Activated effector memory CD4-positive, alpha-beta T cell treated with Interleukin-2 at 50 U/mL for 16 hours (primary cell): ENCODE measurements around the gene ZNF37A.
"Not testable (repeated sequence)": the region's sequence is repeated elsewhere in the genome, so short reads cannot be mapped to it uniquely, and the experiment has no call there.

ENCODE experiments used
- DNase-seq: peaks from one replicate; pipeline ENCODE4 v3.0.0-alpha.2; 2020

ZNF37A gene

DNA sequence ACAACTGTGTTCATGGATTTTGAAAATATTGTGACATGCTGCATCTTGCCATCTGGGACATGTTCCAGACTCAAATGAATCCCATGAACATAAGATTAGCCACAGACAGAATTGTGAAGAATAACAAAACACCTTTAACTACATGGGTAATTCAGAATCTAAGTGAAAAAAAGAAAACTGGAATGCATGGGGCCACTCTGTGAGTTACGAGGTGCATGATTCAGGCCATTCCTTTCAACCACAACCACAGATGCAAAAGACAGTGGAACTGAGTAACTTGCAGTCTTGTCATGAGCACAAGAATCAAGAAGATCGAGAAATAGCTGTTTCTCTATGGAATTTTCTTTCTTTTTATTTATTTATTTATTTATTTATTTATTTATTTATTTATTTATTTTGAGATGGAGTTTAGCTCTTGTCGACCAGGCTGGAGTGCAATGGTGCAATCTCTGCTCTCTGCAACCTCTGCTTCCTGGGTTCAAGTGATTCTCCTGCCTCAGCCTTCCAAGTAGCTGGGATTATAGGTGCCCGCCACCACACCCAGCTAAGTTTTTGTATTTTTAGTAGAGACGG lies 56.8 kb downstream of the ZNF37A start:
- not testable (repeated sequence) for DNase-seq

DNA sequence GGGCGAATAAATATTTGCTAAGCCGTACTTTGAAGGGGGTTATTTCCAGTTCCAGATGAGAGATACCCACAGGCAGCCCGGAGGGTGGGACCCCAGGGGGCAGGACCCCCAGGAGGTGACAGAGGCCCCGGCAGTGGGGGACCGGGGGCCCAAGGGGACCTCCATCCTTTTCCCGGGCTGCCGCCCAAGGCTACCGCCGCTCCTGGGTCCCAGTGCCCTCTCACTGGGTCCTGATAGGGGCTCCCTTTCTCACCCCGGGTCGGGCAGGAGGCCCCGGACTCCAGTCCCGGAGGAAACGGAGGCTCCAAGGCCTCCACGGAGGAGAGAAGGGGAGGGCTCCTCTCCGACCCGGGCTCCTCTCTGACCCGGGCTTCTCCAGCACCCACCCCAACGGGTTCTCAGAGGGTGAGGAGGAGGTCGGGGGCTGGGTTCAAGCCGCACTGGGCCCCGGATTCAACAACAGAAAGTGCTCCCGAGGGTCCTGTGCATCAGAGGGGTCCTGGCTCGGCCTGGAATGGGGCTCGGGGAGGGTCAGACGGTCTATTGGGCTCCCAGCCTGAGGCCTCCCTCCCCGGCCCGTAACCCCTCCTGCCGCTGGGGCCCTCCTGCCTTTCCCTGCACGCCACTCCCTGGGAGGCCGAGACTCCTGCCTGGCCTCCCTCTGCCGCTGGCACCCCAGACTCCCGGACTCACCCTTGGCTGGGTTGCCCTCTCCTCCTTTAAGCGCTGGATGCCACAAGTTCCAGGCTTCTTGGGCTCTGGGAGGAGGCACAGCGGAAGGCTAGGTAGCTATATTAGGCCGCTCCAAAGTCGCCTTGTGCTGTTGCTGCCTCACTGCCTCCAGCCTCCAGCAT lies 62.5 kb downstream of the ZNF37A start:
- no peak for DNase-seq

- no peak for DNase-seq
Observed at GRCh38 chr10:38157270-38157685, 63.1 kb downstream of the ZNF37A start.

- no peak for DNase-seq
Observed at GRCh38 chr10:38159004-38159403, 64.9 kb downstream of the ZNF37A start.

GRCh38 chr10:38163617-38164016 lies 69.5 kb downstream of the ZNF37A start:
- no peak for DNase-seq

DNA sequence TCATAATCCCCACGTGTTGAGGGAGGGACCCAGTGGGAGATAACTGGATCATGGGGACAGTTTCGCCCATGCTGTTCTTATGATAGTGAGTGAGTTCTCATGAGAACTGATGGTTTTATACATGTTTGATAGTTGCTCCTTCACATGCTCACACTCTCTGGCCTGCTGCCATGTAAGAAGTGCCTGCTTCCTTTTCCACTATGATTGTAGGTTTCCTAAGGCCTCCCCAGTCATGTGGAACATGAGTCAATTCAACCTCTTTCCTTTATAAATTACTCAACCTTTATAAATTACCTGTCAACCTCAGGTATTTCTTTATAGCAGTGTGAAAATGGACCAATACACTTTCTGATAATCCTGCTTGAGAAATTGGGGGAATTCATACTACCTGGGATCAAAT lies 80.2 kb downstream of the ZNF37A start:
- DNase-seq, result no peak

- no peak for DNase-seq
Observed at GRCh38 chr10:38184477-38184876, 90.3 kb downstream of the ZNF37A start.
